GM12864 (cell line): ENCODE measurements around the gene MITF.

Source experiments
- DNase-seq: peaks from one replicate; pipeline ENCODE4 v3.0.0-alpha.2; 2011; ENCODE audit warnings: low read depth
- H3K4me3 ChIP-seq: 2 replicates; pipeline ENCODE4 v1.5.1; 2011; ENCODE audit warnings: mild to moderate bottlenecking, low read depth, low read length, control low read depth
- CTCF ChIP-seq: IDR thresholded peaks from 2 replicates; pipeline ENCODE4 v1.5.1; 2011; ENCODE audit warnings: low read depth, mild to moderate bottlenecking, moderate library complexity, low read length, control low read depth, inconsistent platforms; ENCODE audit errors: missing control alignments

Gene MITF

GRCh38 chr3:69738859-69739203 lies 433 bp upstream of the MITF start:
- no peak for DNase-seq
- no peak for TF ChIP-seq CTCF
- peak overlapping the region; percentile 73 for H3K4me3 ChIP-seq

- DNase-seq = no peak
- no peak for TF ChIP-seq CTCF
- H3K4me3 ChIP-seq = peak overlapping the region; percentile 73
Observed at GRCh38 chr3:69740103-69741021, 1.1 kb downstream of the MITF start.

GRCh38 chr3:69741032-69741767 lies 1.9 kb downstream of the MITF start:
- no peak overlapping the region for H3K4me3 ChIP-seq
- no peak for TF ChIP-seq CTCF
- DNase-seq = no peak

GRCh38 chr3:69742391-69742790 lies 3.1 kb downstream of the MITF start:
- no peak overlapping the region for H3K4me3 ChIP-seq
- DNase-seq = no peak
- TF ChIP-seq CTCF = no peak

GRCh38 chr3:69743975-69744906 lies 5.0 kb downstream of the MITF start:
- TF ChIP-seq CTCF = no peak
- H3K4me3 ChIP-seq = no peak overlapping the region
- DNase-seq = no peak

GRCh38 chr3:69745505-69745904 lies 6.2 kb downstream of the MITF start:
- no peak overlapping the region for H3K4me3 ChIP-seq
- no peak for DNase-seq
- TF ChIP-seq CTCF = no peak
